Osteoblast (primary cell): ENCODE results near the gene PRKN. TPM values are rescaled to one million over a fixed set of nuclear protein-coding genes. Genes with fewer than 3 reads are reported as not detected.

Experiments
- DNase-seq: peaks from one replicate; pipeline ENCODE4 v3.0.0; 2011; ENCODE audit warnings: low spot score, mixed read lengths; ENCODE audit not compliant: insufficient read length; ENCODE audit errors: missing footprints
- H2AFZ ChIP-seq: 2 replicates; pipeline ENCODE4 v1.6.0; 2011; ENCODE audit warnings: mild to moderate bottlenecking, low read length
- H3K27ac ChIP-seq: 2 replicates; pipeline ENCODE4 v1.5.1; 2011; ENCODE audit warnings: mild to moderate bottlenecking, low read depth, low read length, moderate library complexity
- H3K27me3 ChIP-seq: 2 replicates; pipeline ENCODE4 v1.6.0; 2012; ENCODE audit warnings: mild to moderate bottlenecking, control low read depth, inconsistent platforms, low read length, moderate library complexity; ENCODE audit not compliant: insufficient read depth
- H3K36me3 ChIP-seq: 2 replicates; pipeline ENCODE4 v1.5.1; 2011; ENCODE audit warnings: mild to moderate bottlenecking, low read length, control low read depth, moderate library complexity; ENCODE audit not compliant: insufficient read depth
- H3K4me1 ChIP-seq: 2 replicates; pipeline ENCODE4 v1.5.1; 2011; ENCODE audit warnings: mild to moderate bottlenecking, low read length, control low read depth, moderate library complexity; ENCODE audit not compliant: insufficient read depth
- H3K4me2 ChIP-seq: 2 replicates; pipeline ENCODE4 v1.6.0; 2011; ENCODE audit warnings: mild to moderate bottlenecking, low read length; ENCODE audit not compliant: insufficient read depth
- H3K4me3 ChIP-seq: fragments of 200-600 bp; sonication (generic); 3 replicates; pipeline ENCODE4 v1.5.1; 2012; ENCODE audit warnings: mild to moderate bottlenecking, low read length, inconsistent platforms; ENCODE audit not compliant: insufficient read depth
- H3K79me2 ChIP-seq: 2 replicates; pipeline ENCODE4 v1.6.0; 2012; ENCODE audit warnings: mild to moderate bottlenecking, low read length, control low read depth, inconsistent platforms; ENCODE audit not compliant: insufficient read depth
- H3K9me3 ChIP-seq: 2 replicates; pipeline ENCODE4 v1.5.1; 2011; ENCODE audit warnings: low read depth, low read length, control low read depth
- H4K20me1 ChIP-seq: 2 replicates; pipeline ENCODE4 v1.6.0; 2012; ENCODE audit warnings: mild to moderate bottlenecking, low read length, control low read depth; ENCODE audit not compliant: insufficient read depth
- CTCF ChIP-seq: IDR thresholded peaks from 2 replicates; pipeline ENCODE4 v1.5.1; 2011; ENCODE audit warnings: mild to moderate bottlenecking, low read depth, low read length, moderate library complexity; ENCODE audit errors: extremely low read depth
- total RNA-seq: library from RNA; depleted of rRNA; stranded (reverse); fragments of >200 nt; gene quantifications from 2 replicates; pipeline ENCODE4 v1.2.3, GENCODE V29; 2012

Gene PRKN
- total RNA-seq, 1 donor, result 2.9 TPM

GRCh38 chr6:161908872-161909271 is 818.7 kb downstream of the PRKN start:
- Histone ChIP-seq H3K79me2 (no peaks in the 10 kb centered on the region), H2AFZ (no peak overlapping the region), H3K36me3 (no peaks in the 10 kb centered on the region), H3K27me3 (no peaks in the 10 kb centered on the region), H3K4me3 (no peak overlapping the region), H4K20me1 (no peaks in the 10 kb centered on the region), H3K27ac (no peak overlapping the region), H3K9me3 (no peaks in the 10 kb centered on the region), H3K4me2 (no peak overlapping the region), H3K4me1 (no peaks in the 10 kb centered on the region)
- TF ChIP-seq CTCF, result no peak
- DNase-seq, result peak; percentile 32

DNA sequence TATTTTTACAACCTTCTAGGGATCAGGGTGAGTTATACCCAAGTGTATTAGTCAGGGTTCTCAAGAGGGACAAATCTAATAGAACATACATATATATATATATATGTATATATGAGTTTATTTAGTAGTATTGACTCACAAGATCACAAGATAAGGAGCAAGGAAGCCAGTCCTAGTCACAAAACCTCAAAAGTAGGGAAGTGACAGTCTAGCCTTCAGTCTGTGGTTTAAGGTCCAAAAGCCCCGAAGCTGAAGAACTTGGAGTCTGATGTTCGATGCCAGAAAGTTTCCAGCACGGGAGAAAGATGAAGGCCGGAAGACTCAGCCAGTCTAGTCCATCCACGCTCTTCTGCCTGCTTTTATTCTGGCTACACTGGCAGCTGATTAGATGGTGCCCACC is 821.0 kb downstream of the PRKN start:
- no peak for DNase-seq
- H3K27ac ChIP-seq, result no peak overlapping the region

GRCh38 chr6:161903584-161904212 is 823.9 kb downstream of the PRKN start:
- H3K79me2 ChIP-seq, result no peaks in the 10 kb centered on the region
- H2AFZ ChIP-seq, result no peak overlapping the region
- H3K36me3 ChIP-seq, result no peaks in the 10 kb centered on the region
- H4K20me1 ChIP-seq, result no peaks in the 10 kb centered on the region
- H3K27me3 ChIP-seq, result no peaks in the 10 kb centered on the region
- H3K4me3 ChIP-seq, result no peak overlapping the region
- no peaks in the 10 kb centered on the region for H3K9me3 ChIP-seq
- TF ChIP-seq CTCF, result no peak
- H3K4me1 ChIP-seq, result no peaks in the 10 kb centered on the region
- H3K4me2 ChIP-seq, result no peak overlapping the region
- no peak for DNase-seq
- no peak overlapping the region for H3K27ac ChIP-seq

More for the DNA sequence above, 821.0 kb downstream of the PRKN start:
- Histone ChIP-seq H4K20me1 (no peaks in the 10 kb centered on the region), H3K27me3 (no peaks in the 10 kb centered on the region), H3K36me3 (no peaks in the 10 kb centered on the region), H2AFZ (no peak overlapping the region), H3K79me2 (no peaks in the 10 kb centered on the region), H3K9me3 (no peaks in the 10 kb centered on the region), H3K4me2 (no peak overlapping the region), H3K4me3 (no peak overlapping the region), H3K4me1 (no peaks in the 10 kb centered on the region)
- no peak for TF ChIP-seq CTCF

- H3K27me3 ChIP-seq, result no peaks in the 10 kb centered on the region
- no peaks in the 10 kb centered on the region for H3K9me3 ChIP-seq
- no peak overlapping the region for H3K4me3 ChIP-seq
- no peak overlapping the region for H2AFZ ChIP-seq
- DNase-seq, result no peak
- H3K4me1 ChIP-seq, result no peaks in the 10 kb centered on the region
- H4K20me1 ChIP-seq, result no peaks in the 10 kb centered on the region
- H3K4me2 ChIP-seq, result no peak overlapping the region
- no peaks in the 10 kb centered on the region for H3K79me2 ChIP-seq
- H3K36me3 ChIP-seq, result no peaks in the 10 kb centered on the region
- no peak for TF ChIP-seq CTCF
- H3K27ac ChIP-seq, result no peak overlapping the region
Observed at GRCh38 chr6:161901740-161902426, 825.7 kb downstream of the PRKN start.
